K562 (cell line): Measurements from ENCODE around the gene ILK. TPM values are rescaled to one million over a fixed set of nuclear protein-coding genes. Genes with fewer than 3 reads are reported as not detected.

Source experiments
- ATAC-seq: fragments of 200-7000 bp; cut with Tn5 transposase; 3 replicates; pipeline ENCODE4 v1.9.1; 2020; ENCODE audit warnings: moderate library complexity
- BruUV-seq: library from RNA; stranded (reverse); fragments of 400-500 nt; replicated peaks from 2 replicates; lab custom pipeline; 2021; lab: Mats Ljungman, UMichigan
- CTCF ChIA-PET: fragments of 300-600 bp; formaldehyde crosslinking; extraction: SDS; loops from one replicate; lab custom pipeline; 2021; ENCODE audit warnings: low intra/inter-chr PET ratio; lab: Yijun Ruan, JAX
- POLR2A ChIA-PET: fragments of 300-600, 350-650 bp; sonication (Branson Sonifier 250); formaldehyde crosslinking; extraction: SDS; loops from one replicate; lab custom pipeline; 2021; ENCODE audit warnings: antibody characterized with exemption, inconsistent platforms; lab: Yijun Ruan, JAX
- DNase-seq, 4 experiments: peaks; one replicate each; pipeline versions ENCODE4 v3.0.0 to v3.0.0-alpha.2; 2011 to 2018; ENCODE audit warnings: low spot score in 3 of 4, mixed read lengths in 3 of 4; ENCODE audit errors: extremely low read depth in 1 of 4
- FAIRE-seq: peaks from 2 replicates; lab custom pipeline; 2011; peaks lifted over from hg19 to GRCh38; lab: Jason Lieb, UNC
- H2AFZ ChIP-seq: 2 replicates; pipeline ENCODE4 v1.6.0; 2011; ENCODE audit warnings: low read depth, low read length, control low read depth, inconsistent platforms
- H3K27ac ChIP-seq: fragments of 200-600 bp; 3 replicates; pipeline ENCODE4 v1.8.0; 2011; ENCODE audit warnings: low read depth, mild to moderate bottlenecking, control low read depth, inconsistent platforms, low read length, moderate library complexity, mixed read lengths; ENCODE audit errors: extremely low read depth
- H3K27me3 ChIP-seq, 2 experiments: fragments of 300-600 bp in 1 of 2; 2 replicates in 1 of 2; 3 replicates in 1 of 2; pipeline versions ENCODE4 v1.6.0 to v1.8.0; 2011; ENCODE audit warnings: inconsistent platforms in 2 of 2, low read length in 2 of 2, mild to moderate bottlenecking in 1 of 2, mixed read lengths in 1 of 2, moderate library complexity in 1 of 2; ENCODE audit not compliant: control insufficient read depth in 2 of 2, insufficient read depth in 2 of 2
- H3K36me3 ChIP-seq: fragments of 300-600 bp; 3 replicates; pipeline ENCODE4 v1.8.0; 2011; ENCODE audit warnings: mild to moderate bottlenecking, low read length, inconsistent platforms; ENCODE audit not compliant: control insufficient read depth, insufficient read depth
- H3K4me1 ChIP-seq, 2 experiments: fragments of 200-600 bp in 1 of 2; replicated peaks in 1 of 2; 2 replicates in 1 of 2; 3 replicates in 1 of 2; pipeline versions ENCODE4 v1.5.1 to v1.8.0; 2011; ENCODE audit warnings: inconsistent platforms in 2 of 2, low read length in 2 of 2, mild to moderate bottlenecking in 1 of 2, mixed read lengths in 1 of 2, moderate library complexity in 1 of 2; ENCODE audit not compliant: control insufficient read depth in 2 of 2, insufficient read depth in 2 of 2
- H3K4me2 ChIP-seq: 2 replicates; pipeline ENCODE4 v1.6.1; 2011; ENCODE audit warnings: low read length, control low read depth, inconsistent platforms, mixed read lengths; ENCODE audit not compliant: insufficient read depth
- H3K4me3 ChIP-seq: fragments of 200-600 bp; sonication (generic), shearing (Covaris generic); 2 replicates; pipeline ENCODE4 v1.5.1; 2016; ENCODE audit warnings: control low read depth, inconsistent platforms
- H3K79me2 ChIP-seq: fragments of 200-600 bp; 3 replicates; pipeline ENCODE4 v1.8.0; 2011; ENCODE audit warnings: low read length, inconsistent platforms; ENCODE audit not compliant: control insufficient read depth, insufficient read depth
- H3K9ac ChIP-seq, 2 experiments: 2 replicates each; pipeline versions ENCODE4 v1.6.0 to v1.6.1; 2011; ENCODE audit warnings: low read depth in 2 of 2, low read length in 2 of 2, control low read depth in 1 of 2, inconsistent platforms in 1 of 2, mild to moderate bottlenecking in 1 of 2, mixed read lengths in 1 of 2; ENCODE audit not compliant: insufficient read depth in 1 of 2
- H3K9me1 ChIP-seq: one replicate; pipeline ENCODE4 v1.6.0; 2011; ENCODE audit warnings: inconsistent platforms, mild to moderate bottlenecking, low read length, moderate library complexity; ENCODE audit not compliant: control insufficient read depth, insufficient read depth
- H3K9me3 ChIP-seq: replicated peaks from 2 replicates; pipeline ENCODE4 v1.5.1; 2011; ENCODE audit warnings: low read depth, low read length, inconsistent platforms; ENCODE audit not compliant: control insufficient read depth, insufficient read depth
- H4K20me1 ChIP-seq: replicated peaks from 2 replicates; pipeline ENCODE4 v1.6.1; 2011; ENCODE audit warnings: low read length, inconsistent platforms, mixed read lengths; ENCODE audit not compliant: control insufficient read depth, insufficient read depth
- ATF1 ChIP-seq, 2 experiments: fragments of 450-650 bp in 1 of 2; IDR thresholded peaks; 2 replicates each; pipeline ENCODE4 v1.6.1; 2016; ENCODE audit warnings: missing compliant biosample characterization in 1 of 2, missing genetic modification characterization in 1 of 2
- KDM2B ChIP-seq: fragments of 250-450 bp; sonication (Bioruptor Pico); IDR thresholded peaks from 2 replicates; pipeline ENCODE4 v1.8.0; 2021; ENCODE audit warnings: mild to moderate bottlenecking, moderate library complexity
- KDM4B ChIP-seq, 2 experiments: fragments of 450-650 bp in 1 of 2; sonication (generic) in 1 of 2; IDR thresholded peaks; 2 replicates each; pipeline ENCODE4 v1.6.1; 2016 to 2017; ENCODE audit warnings: borderline replicate concordance in 2 of 2, antibody characterized with exemption in 1 of 2, low read depth in 1 of 2, mild to moderate bottlenecking in 1 of 2
- MYNN ChIP-seq, 2 experiments: sonication (generic); formaldehyde crosslinking in 1 of 2; IDR thresholded peaks; 2 replicates each; pipeline versions ENCODE4 v1.5.0 to v1.6.1; 2016 to 2020; ENCODE audit warnings: antibody characterized with exemption in 1 of 2, missing genetic modification reagents in 1 of 2
- NCOA6 ChIP-seq: fragments of 450-650 bp; IDR thresholded peaks from 2 replicates; pipeline ENCODE4 v1.6.1; 2017; ENCODE audit warnings: mild to moderate bottlenecking
- SP1 ChIP-seq: sonication (generic); formaldehyde crosslinking; IDR thresholded peaks from 2 replicates; pipeline ENCODE4 v1.8.1; 2022; ENCODE audit warnings: mild to moderate bottlenecking, missing genetic modification reagents
- XRCC3 ChIP-seq: fragments of 450-650 bp; IDR thresholded peaks from 2 replicates; pipeline ENCODE4 v1.6.1; 2017; ENCODE audit warnings: mild to moderate bottlenecking, moderate library complexity
- ZNF232 ChIP-seq: sonication (generic); formaldehyde crosslinking; IDR thresholded peaks from 2 replicates; pipeline ENCODE4 v1.8.0; 2022; ENCODE audit warnings: mild to moderate bottlenecking, missing genetic modification reagents
- WGBS: fragments of 100-300 bp; shearing (Covaris generic); methylation state at CpG from one replicate; pipeline ENCODE4 v1.1.6; 2016; ENCODE audit warnings: low coverage, mixed read lengths; ENCODE audit not compliant: insufficient coverage; ENCODE audit errors: missing lambda C conversion rate; 5-methylcytosine and 5-hydroxymethylcytosine counted together
- in situ Hi-C: fragments of 300-500 bp; cut with MboI; formaldehyde crosslinking; loops from 4 replicates; pipeline ENCODE4 v1.15.0; 2018; ENCODE audit warnings: inconsistent platforms, mixed read lengths
- intact Hi-C: fragments of 100-400 bp; cut with micrococcal nuclease; formaldehyde crosslinking; loops from 2 replicates; pipeline ENCODE4 v1.14.2; 2022
- polyA plus RNA-seq, 8 experiments: library from polyadenylated mRNA; depleted of rRNA in 4 of 8; stranded (reverse) in 5 of 8; unstranded in 3 of 8; fragments of >200 nt; fragmentation: Nextera tagmentation in 2 of 8; fragmentation: Illumina TruSeq in 1 of 8; extraction: Ambion mirVana in 2 of 8; extraction: Trizol in 1 of 8; gene quantifications; 2 replicates each; pipeline versions ENCODE4 v1.2.1 to v1.2.3, GENCODE V29; 2011 to 2014; ENCODE audit warnings: inconsistent platforms in 1 of 8, missing spikeins in 1 of 8
- total RNA-seq, 7 experiments: library from RNA; depleted of rRNA in 6 of 7; stranded (reverse); fragments of >200 nt in 6 of 7; fragmentation: Illumina TruSeq in 2 of 7; extraction: Trizol in 2 of 7; gene quantifications; 2 replicates each; pipeline versions ENCODE4 v1.2.1 to v1.2.3, GENCODE V29; 2011 to 2021; ENCODE audit warnings: low replicate concordance in 1 of 7
- TF ChIP-seq, protein P1 (sequence below): fragments of 250-450 bp; sonication (Bioruptor Pico); IDR thresholded peaks from 2 replicates; pipeline ENCODE4 v1.9.0; 2021; ENCODE audit warnings: mild to moderate bottlenecking
- TF ChIP-seq, protein P2 (sequence below), 2 experiments: IDR thresholded peaks; 2 replicates each; pipeline ENCODE4 v1.6.1; 2011; ENCODE audit warnings: borderline replicate concordance in 1 of 2, control low read depth in 1 of 2, low read depth in 1 of 2, low read length in 1 of 2, mild to moderate bottlenecking in 1 of 2, mixed read lengths in 1 of 2, moderate library complexity in 1 of 2; ENCODE audit not compliant: insufficient read depth in 1 of 2, insufficient read length in 1 of 2, poor library complexity in 1 of 2, severe bottlenecking in 1 of 2; ENCODE audit errors: extremely low read depth in 1 of 2
- TF ChIP-seq, protein P3 (sequence below): fragments of 250-450 bp; sonication (Bioruptor Pico); IDR thresholded peaks from 2 replicates; pipeline ENCODE4 v1.6.1; 2021; ENCODE audit warnings: mild to moderate bottlenecking
- TF ChIP-seq, protein P4 (sequence below): sonication (generic); formaldehyde crosslinking; IDR thresholded peaks from 2 replicates; pipeline ENCODE4 v1.8.1; 2023; ENCODE audit warnings: mild to moderate bottlenecking, missing genetic modification reagents
- TF ChIP-seq, protein P5 (sequence below): fragments of 200-800 bp; sonication (Bioruptor generic); IDR thresholded peaks from 2 replicates; pipeline ENCODE4 v1.6.1; 2017; ENCODE audit warnings: missing genetic modification characterization, missing compliant biosample characterization

Gene ILK
- total and polyA plus RNA-seq, 9 of the 15 experiments (the other 6 are each of a cell fraction or from before 2014, with no cell fraction given) = 43.3 to 95.9 (median 58.9) TPM

DNA sequence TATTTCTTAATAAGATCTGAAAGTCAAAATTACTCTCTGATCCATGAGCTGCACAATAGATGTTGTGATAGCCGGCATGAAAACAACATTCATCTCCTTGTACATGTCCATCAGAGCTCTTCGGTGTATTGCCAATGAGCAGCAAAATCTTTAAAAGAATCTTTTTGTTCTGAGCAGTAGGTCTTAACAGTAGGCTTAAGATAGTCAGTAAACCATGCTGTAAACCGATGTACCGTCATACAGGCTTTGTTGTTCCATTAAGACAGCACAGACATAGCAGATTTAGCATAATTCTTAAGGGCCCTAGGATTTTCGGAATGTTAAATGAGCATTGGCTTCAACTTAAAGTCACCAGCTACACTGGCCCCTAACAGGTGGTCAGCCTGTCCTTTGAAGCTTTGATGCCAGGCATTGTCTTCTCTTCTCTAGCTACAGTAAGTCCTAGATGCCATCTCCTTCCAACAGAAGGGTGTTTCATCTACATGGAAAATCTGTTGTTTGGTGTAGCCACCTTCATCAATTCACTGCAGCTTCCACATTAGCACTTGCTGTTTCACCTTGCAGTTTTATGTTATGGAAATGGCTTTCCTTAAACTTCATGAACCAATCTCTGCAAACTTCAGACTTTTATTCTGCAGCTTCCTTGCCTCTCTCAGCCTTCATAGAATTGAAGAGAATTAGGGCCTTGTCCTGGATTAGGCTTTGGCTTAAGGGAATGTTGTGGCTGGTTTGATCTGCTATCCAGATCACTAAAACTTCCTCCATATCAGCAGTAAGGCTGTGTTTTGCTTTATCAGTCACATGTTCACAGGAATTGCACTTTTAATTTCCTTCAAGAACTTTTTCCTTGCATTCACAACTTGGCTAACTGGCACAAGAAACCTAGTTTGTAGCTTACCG lies 28.5 kb upstream of the ILK start:
- H3K4me1 ChIP-seq = peaks cover 13 to 15% of the 10 kb centered on the region in 2 experiments
- no peaks in the 10 kb centered on the region for H4K20me1 ChIP-seq
- CTCF ChIA-PET = no interaction called here
- no TSS peak for BruUV-seq
- ATAC-seq = no peak
- no peaks in the 10 kb centered on the region for H3K27me3 ChIP-seq
- H3K27ac ChIP-seq = no peak overlapping the region
- H2AFZ ChIP-seq = no peak overlapping the region
- no peak for FAIRE-seq
- peaks cover 3% of the 10 kb centered on the region for H3K9me1 ChIP-seq
- no peaks in the 10 kb centered on the region for H3K9me3 ChIP-seq
- H3K9ac ChIP-seq = no peak overlapping the region
- H3K79me2 ChIP-seq = no peaks in the 10 kb centered on the region
- DNase-seq = no peak
- in situ Hi-C loops = no loop called here
- WGBS = 75% methylated on average over 6 of the region's 6 CpGs
- no peaks in the 10 kb centered on the region for H3K36me3 ChIP-seq
- no peak overlapping the region for H3K4me3 ChIP-seq
- no peak overlapping the region for H3K4me2 ChIP-seq
- POLR2A ChIA-PET = interaction anchor here (0.6 to 1.8 kb wide), 3 partner anchors 12 to 28 kb away, joined by 3 to 8 read pairs (median 4); no protein-coding TSS in a partner anchor
- intact Hi-C loops = no loop called here
- TF ChIP-seq, protein P1, sequence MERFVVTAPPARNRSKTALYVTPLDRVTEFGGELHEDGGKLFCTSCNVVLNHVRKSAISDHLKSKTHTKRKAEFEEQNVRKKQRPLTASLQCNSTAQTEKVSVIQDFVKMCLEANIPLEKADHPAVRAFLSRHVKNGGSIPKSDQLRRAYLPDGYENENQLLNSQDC (CRISPR knock-in tag) = no peak
- TF ChIP-seq ATF1 (CRISPR knock-in tag; IDR thresholded peaks at IDR 0.05) (no peak), ATF1 (tag; IDR thresholded peaks at IDR 0.05) (no peak), ZNF232 (CRISPR knock-in tag) (no peak), MYNN (IDR thresholded peaks at IDR 0.05) (no peak), MYNN (CRISPR knock-in tag; IDR thresholded peaks at IDR 0.05) (no peak), SP1 (CRISPR knock-in tag) (no peak), NCOA6 (no peak), KDM4B (IDR thresholded peaks at IDR 0.05; ENCODE audit: borderline replicate concordance in 2 of 2, low read depth in 1 of 2) (no peak), XRCC3 (no peak), KDM2B (CRISPR knock-in tag) (no peak)
- TF ChIP-seq, protein P2, sequence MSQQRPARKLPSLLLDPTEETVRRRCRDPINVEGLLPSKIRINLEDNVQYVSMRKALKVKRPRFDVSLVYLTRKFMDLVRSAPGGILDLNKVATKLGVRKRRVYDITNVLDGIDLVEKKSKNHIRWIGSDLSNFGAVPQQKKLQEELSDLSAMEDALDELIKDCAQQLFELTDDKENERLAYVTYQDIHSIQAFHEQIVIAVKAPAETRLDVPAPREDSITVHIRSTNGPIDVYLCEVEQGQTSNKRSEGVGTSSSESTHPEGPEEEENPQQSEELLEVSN (IDR thresholded peaks at IDR 0.05; ENCODE audit: borderline replicate concordance in 1 of 2, extremely low read depth in 1 of 2, insufficient read depth in 1 of 2, insufficient read length in 1 of 2, low read depth in 1 of 2, low read length in 1 of 2, poor library complexity in 1 of 2, severe bottlenecking in 1 of 2) = no peak
- TF ChIP-seq, protein P3, sequence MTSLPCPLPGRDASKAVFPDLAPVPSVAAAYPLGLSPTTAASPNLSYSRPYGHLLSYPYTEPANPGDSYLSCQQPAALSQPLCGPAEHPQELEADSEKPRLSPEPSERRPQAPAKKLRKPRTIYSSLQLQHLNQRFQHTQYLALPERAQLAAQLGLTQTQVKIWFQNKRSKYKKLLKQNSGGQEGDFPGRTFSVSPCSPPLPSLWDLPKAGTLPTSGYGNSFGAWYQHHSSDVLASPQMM (CRISPR knock-in tag) = no peak
- TF ChIP-seq, protein P4, sequence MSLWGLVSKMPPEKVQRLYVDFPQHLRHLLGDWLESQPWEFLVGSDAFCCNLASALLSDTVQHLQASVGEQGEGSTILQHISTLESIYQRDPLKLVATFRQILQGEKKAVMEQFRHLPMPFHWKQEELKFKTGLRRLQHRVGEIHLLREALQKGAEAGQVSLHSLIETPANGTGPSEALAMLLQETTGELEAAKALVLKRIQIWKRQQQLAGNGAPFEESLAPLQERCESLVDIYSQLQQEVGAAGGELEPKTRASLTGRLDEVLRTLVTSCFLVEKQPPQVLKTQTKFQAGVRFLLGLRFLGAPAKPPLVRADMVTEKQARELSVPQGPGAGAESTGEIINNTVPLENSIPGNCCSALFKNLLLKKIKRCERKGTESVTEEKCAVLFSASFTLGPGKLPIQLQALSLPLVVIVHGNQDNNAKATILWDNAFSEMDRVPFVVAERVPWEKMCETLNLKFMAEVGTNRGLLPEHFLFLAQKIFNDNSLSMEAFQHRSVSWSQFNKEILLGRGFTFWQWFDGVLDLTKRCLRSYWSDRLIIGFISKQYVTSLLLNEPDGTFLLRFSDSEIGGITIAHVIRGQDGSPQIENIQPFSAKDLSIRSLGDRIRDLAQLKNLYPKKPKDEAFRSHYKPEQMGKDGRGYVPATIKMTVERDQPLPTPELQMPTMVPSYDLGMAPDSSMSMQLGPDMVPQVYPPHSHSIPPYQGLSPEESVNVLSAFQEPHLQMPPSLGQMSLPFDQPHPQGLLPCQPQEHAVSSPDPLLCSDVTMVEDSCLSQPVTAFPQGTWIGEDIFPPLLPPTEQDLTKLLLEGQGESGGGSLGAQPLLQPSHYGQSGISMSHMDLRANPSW (CRISPR knock-in tag) = no peak
- TF ChIP-seq, protein P5, sequence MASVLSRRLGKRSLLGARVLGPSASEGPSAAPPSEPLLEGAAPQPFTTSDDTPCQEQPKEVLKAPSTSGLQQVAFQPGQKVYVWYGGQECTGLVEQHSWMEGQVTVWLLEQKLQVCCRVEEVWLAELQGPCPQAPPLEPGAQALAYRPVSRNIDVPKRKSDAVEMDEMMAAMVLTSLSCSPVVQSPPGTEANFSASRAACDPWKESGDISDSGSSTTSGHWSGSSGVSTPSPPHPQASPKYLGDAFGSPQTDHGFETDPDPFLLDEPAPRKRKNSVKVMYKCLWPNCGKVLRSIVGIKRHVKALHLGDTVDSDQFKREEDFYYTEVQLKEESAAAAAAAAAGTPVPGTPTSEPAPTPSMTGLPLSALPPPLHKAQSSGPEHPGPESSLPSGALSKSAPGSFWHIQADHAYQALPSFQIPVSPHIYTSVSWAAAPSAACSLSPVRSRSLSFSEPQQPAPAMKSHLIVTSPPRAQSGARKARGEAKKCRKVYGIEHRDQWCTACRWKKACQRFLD (CRISPR knock-in tag) = no peak
